ENCODE data around the gene TEKT3.

TEKT3 gene

DNA sequence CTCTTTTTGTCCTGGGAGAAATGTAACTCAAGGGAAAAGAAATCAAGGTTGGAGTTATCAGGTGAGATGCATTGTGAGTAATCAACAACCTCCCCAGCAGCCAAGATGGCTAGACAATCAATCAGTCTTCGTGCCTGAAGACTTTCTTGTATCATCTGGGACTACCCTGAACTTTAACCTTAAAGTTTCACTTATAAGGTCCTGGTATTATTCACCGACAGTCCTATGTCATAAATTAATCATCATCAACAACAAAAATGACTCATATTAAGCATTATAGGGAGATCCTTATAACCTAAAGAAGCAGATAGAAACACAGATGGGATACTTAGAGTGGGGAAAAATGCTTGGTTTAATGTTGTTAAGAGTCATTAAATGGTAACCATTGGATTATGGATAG is 7.7 kb upstream of the TEKT3 start:
- no peak for DNase-seq (ENCODE audit: low read depth in 3 of 3)

DNA sequence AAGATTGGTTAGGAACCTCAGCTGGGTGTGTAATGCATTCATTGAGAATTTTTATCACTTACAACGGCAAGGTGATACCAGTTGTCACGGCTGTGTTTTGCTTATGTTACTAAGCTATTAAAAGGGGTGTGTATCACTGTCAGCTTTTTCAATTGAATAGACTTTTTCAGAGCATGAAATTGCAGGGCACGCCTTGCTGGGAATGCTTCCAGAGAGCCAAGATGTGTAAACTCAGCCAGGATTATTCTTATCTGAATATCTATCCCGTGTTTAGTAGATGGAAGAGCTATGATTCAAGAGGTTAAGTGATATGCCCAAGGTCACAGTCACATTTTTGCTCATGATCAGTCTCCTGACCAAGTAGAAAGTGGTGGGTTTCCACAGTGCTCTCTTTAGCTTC is 6.6 kb upstream of the TEKT3 start:
- no peak for DNase-seq (ENCODE audit: low read depth in 3 of 3)

DNA sequence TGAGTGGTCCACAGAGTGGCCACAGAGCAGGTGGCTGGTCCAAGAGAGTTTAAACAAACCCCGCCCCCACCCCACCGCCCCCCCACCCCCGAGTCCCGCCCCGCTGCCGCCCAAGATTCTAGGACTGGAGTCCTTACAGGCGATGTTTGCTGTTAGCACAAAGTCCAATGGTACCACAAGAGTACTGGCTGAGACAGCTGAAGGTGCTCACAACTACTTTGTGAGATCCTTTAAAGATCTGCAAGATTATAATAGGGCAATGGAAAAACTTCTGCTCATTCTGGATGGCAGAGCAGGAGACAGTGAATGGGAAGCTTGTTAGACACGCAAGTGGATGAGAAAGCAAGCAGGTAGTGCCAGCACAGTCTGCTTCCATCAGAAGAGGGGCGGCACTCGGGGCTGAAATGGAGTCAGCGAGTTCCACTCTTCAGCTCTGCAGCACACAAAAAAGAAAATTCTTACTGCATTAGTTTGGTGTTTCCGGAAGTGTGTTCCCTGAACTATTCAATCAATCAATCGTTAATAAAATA is 4.7 kb upstream of the TEKT3 start:
- DNase-seq (ENCODE audit: low read depth in 3 of 3) = no peak

DNA sequence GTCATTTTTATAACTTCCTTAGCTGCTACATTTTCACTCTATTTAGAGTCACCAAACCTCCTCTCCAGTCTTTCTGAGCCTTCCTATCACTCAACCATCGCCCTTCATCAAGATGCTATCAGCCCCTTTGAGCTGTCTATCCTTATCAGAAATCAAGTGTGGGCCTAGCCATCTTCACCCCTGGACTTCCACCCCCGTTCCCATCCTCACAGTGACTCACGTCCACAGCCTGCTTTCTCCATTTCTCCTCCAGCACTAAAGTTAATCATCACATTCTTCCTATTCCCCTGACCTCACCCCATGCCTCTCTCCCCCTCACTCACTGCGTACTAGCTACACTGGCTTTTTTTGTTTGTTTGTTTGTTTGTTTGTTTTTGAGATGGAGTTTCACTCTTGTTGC is 2.4 kb upstream of the TEKT3 start:
- DNase-seq (ENCODE audit: low read depth in 3 of 3) = no peak

DNA sequence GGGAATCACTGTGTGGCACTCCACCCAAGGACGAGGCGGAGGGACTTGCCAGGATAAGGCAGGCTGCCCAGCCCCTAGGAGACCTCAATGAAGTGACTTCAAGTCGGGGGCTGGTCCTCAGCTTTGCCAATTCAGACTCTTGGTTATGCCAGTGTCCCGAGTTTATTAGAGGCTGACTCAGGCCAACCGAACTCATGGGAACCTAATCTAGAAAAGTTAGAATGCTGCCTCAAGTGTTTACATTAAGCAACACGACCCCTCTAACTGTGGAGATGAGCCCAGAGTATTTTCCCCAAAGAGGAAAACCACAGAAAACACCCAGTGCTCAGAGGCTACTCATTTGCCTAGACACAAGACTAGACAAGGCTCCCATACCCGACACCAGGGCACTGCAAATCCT is 1.1 kb upstream of the TEKT3 start:
- no peak for DNase-seq (ENCODE audit: low read depth in 3 of 3)

DNA sequence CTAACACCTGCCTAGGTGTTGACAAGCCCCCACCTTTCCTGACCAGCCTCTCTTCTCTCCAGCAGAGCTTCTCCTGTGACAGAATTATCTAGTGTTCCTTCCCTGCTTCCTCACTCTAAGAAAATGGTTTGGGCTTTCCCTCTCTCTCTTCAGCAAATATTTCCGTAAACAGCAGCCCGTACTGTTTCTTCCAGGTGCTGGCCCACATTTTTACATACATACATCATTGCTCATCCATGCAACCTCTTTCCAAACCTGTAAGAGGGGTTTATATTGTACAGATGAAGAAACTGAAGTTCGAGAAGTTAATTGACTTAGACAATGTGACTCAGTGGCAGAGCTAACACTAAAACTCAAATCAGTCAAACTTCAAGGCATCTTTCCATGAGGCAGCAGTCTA is 569 bp upstream of the TEKT3 start:
- DNase-seq (ENCODE audit: low read depth in 3 of 3) = no peak

DNA sequence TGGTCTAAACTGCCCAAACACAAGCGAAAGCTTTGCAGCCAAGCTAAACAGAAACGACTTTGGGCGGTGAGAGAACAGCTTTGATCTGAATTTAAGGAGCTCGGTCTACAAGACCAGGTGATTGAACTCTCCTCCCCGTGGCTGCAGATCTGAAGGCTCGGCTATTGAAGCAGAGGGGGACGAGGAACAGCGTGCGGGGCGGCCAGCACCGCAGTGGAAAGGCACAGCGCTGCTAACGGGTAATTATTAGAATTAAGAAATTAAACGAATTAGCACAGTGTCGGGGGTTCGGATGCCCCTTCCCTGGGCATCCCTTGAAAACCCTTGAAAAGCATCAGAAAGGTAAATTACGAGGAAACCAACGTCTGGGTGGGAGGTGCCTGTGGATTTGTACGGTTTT is 431 bp downstream of the TEKT3 start:
- DNase-seq (ENCODE audit: low read depth in 3 of 3) = no peak

DNA sequence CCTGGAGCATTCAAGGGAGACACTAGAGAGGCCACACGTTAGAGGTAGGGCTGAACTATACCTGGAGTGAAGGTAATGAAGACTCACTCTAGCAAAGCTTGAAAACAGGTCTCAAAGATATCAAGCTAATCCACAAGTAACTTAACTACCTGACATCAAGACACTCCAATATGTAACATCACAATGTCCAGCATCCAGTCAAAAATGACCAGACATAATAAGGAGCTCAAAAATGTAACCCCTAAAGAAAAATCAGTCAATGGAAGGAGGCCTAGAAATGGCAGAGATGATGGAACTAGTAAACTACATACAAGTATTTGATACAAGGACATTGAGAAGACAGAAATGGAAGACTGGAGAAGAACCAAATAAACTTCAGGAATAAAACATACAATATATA is 6.0 kb downstream of the TEKT3 start:
- no peak for DNase-seq (ENCODE audit: low read depth in 3 of 3)

DNA sequence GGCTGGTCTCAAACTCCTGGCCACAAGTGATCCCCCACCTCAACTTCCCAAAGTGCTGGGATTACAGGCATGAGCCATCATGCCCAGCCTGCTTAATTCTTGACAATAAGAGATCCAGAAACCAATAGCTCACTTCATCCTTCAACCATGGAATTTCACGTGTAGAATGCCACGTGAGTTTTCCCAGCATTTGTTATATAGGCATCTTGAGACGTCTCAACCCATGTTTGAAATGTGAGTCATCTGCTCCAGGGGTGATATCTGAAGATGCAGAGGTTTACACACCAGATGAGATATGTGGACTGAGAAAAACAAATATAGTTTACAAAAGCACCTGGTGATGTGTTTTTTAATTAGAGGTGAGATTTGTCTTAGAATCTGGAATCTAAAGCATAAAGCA is 7.1 kb downstream of the TEKT3 start:
- no peak for DNase-seq (ENCODE audit: low read depth in 3 of 3)

DNA sequence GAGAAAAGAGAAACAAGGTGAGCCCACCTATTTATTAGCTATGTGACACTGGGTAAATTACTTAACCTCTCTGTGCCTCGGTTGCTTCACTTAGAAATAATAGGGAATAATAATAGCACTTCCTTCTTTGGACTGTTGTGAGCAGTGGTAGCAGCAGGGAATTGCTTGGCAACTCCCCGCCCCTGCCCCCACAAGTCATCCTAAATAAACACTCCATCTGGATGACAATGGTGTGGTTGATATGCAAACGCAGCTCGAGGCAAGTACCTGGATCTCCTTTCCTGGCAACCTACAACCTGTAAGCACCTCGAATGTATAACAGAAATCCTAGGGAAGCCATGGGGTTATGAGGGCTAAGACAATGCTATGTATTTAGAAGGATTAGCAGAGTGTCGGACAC is 9.1 kb downstream of the TEKT3 start:
- no peak for DNase-seq (ENCODE audit: low read depth in 3 of 3)

DNA sequence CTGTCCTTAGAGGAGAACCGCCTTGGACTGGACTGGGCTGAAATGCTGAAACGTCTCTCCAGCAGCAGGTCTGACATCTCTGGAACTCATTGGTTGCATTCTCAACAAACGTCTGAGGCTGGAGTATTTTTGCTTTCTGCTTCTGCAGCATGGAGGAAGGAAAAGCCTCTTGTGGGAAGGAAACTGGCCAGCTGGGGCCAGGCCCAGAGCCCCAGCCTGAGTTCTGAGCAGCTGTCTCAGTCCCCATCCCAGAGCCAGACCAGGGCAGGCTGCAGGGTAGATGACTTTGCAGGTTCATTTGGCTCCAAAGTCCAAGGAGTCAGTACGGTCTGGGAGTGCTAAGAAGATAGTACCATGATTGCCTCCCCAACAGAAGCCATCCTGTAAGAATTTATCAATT is 18.3 kb downstream of the TEKT3 start:
- no peak for DNase-seq (ENCODE audit: low read depth in 3 of 3)

DNA sequence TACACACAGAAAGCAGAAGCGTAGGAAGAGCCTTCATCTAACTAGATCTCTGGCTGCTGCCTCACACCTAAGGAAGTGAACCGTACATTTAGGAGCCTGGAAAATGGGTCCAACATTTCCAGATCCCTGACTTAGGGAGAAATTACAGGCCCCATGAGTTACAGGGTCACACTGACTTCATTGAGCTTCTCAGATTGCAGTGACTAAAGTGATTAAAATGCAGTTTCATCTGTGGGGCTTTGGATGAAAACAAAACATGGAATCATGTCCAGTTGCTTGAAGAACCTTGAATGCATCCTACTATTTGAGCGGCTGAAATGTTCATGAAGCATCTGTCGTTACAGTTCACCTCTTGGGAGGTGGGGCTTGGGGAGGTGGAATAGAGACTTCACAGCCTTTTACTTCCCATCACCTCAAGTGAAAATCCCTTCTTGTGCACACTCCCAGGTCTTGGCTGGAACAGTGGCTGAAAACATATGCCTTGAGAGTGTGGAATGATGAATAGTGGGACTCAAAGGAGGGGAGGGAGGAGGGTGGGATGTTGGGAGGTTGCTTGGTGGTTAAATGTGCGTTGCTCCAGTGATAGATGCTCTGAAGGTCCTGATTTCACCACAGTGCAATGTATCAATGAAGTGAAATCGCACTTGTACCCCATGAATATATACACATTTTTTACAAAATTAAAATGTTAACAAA is 19.7 kb downstream of the TEKT3 start:
- DNase-seq (ENCODE audit: low read depth in 3 of 3) = no peak

DNA sequence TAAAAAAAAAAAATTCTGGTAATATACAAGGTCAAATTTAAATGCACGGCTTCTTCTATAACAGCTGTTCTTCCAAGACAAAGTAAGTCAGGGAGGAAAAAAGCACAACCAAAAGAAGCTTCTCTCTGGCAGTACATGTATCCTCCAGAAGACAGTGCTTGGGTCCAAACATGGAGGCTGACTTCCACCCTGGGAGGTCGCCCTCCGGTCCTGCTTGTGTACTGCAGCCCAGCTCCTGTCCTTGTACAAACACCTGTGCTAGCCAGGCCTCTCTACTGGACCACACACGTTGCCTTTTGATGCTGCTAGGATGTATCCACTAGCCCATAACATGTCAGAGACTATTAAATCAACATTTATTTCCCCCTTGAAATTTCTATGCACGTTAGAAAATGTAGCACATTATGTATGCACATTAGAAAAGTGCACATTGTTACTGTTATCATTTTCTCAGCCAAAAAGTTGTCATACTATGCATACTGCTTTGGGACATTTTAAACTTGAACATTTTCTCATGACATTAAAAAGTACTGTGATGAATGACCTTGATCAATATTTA is 21.9 kb downstream of the TEKT3 start:
- no peak for DNase-seq (ENCODE audit: low read depth in 3 of 3)

DNA sequence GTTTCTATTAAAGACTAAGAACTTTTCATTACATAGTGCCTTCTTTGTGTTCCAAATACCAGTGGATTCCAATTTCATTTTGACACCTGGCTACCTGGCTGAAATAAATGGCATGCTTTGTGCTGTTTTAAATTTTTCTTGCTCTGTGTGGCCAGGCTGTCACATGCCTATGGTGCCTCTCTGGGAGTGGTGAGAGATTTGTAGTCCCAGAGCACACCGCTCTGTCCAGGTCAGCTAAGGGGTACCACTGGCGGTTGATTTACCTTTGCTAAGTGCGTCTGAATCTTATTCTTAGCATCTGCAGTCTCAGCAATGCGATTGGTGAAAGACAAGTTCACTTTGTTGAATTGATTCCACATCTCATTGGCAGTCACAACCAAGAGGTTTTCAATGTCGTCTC is 29.4 kb downstream of the TEKT3 start:
- DNase-seq (ENCODE audit: low read depth in 3 of 3) = no peak

DNA sequence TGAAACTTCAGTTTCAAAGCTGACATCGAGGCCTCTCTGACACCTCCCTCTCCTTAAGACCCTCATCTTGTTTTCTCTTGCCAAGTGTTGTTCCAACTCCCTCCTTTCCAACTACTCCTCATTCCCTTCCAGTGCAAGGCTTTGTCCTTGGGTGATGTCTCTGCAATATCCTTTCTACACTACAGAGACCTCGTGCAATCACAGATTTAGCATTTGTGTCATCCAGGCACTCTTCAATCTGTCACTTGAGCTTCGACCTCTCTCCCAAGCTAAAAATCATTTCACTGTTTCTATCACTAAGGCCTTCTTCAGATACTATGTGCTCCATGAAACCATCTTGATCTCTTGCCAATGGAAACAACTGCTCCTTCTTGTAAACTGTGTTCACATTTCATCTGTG is 31.6 kb downstream of the TEKT3 start:
- DNase-seq (ENCODE audit: low read depth in 3 of 3) = no peak

DNA sequence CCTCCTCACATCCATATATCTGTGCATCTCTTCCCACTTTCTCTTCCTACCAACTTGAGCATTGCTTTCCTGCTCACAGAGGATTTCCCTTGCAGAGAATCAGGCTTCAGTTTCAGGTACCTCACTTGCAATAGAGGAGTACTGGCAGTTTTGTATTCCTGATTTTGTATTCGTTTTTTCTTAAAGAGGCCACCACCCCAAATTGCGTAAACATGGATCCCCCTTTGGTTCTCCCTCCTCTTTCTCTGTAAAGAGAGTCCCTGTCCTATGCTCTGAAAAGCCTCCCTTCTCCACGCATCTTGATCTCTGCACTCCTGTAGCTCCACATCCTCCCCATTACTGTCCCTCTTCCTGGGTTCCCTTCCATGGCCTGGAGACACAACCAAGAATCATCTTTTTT is 32.2 kb downstream of the TEKT3 start:
- DNase-seq (ENCODE audit: low read depth in 3 of 3) = no peak

DNA sequence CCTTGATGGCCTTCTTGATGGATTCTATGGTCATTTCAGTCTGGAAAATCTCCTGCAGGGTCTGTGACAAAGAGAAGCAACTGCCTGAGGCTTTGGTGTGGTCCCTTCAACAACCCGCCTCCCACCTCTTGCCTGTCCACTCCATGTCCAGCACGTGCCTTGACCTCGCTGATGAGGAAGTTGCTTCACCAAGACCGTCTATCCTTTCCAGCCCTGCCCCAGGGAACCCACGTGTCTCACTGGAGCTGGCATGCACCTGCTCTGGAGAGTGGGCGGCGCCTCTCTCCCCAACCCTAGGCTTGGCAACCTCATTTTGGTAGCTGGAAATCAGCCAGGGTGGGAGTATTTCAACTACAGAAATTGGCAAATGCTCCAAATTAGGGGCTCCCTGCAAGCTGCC is 32.6 kb downstream of the TEKT3 start:
- DNase-seq (ENCODE audit: low read depth in 3 of 3) = no peak

DNA sequence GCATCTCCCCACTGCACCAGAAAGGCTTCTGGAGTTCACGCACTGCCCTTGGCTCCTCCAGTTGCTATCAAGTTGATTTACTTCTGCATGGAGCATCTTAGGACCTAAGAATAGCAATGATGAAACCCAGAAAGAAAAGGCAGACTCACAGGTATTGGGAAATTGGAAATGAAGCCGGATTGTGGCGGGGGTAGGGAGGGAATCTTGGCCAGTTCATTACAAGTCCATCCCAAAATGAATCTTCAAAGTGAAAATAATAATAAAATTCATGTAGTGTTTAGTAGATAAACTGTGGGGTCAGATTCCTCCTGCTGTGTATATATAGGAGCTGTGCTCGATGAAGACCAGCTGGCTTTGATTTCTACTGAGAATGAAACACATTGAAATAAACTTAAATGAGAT is 33.7 kb downstream of the TEKT3 start:
- DNase-seq (ENCODE audit: low read depth in 3 of 3) = no peak

DNA sequence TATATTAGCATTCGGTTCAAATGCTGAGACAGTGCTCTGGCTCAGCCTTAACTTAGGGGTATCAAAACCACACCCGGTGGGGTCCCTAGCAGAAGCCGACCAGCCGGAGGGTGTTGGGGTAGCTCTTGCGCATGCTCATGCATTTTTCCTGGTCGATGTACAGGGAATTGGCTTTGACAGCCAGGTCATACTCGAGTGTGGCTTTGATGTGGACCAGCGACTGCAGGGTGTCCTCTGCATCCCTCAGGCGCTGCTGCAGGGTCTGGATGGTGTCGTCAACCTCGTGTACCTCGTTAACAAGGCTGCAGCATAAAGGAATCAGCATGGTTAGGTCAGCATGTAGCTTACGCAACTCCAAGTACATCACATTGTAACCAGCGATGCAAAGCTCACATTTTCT is 37.5 kb downstream of the TEKT3 start:
- DNase-seq (ENCODE audit: low read depth in 3 of 3) = no peak

DNA sequence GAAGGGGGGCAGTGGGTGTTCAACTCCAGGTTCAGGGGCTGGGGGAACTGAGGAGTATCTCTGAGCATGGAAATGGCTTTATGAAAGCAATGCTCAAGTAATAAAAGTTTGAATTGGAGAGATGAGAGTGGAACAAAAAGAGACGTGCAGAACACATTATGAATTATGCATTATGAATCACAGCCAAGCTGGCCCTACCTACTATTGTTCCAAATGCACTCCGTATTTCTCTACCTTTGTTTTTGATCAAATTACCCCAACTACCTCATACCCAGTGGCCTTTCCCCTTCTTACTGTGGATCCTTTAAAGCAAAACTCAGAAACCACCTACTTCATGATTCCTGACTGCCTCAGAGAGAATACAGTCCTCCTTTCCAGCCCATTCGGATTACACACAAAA is 38.1 kb downstream of the TEKT3 start:
- no peak for DNase-seq (ENCODE audit: low read depth in 3 of 3)

DNA sequence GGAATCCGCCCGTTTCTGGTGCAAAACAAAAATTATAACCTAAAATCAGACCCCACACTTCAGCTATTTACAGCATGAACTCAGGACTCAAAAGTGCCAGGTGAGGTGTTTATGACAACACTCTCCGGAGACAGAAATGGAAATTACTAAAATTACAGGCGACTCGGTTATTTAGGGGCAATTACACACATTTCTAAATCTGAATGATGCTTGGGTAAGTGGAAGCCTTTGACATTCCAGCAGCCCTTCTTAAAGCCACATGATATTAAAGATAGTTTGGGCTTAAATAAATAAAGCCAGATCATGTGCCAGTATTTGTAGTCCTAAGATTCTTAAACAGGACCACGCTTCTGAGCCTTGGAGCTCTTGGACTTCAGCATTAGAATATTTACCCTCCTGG is 39.6 kb downstream of the TEKT3 start:
- no peak for DNase-seq (ENCODE audit: low read depth in 3 of 3)

DNA sequence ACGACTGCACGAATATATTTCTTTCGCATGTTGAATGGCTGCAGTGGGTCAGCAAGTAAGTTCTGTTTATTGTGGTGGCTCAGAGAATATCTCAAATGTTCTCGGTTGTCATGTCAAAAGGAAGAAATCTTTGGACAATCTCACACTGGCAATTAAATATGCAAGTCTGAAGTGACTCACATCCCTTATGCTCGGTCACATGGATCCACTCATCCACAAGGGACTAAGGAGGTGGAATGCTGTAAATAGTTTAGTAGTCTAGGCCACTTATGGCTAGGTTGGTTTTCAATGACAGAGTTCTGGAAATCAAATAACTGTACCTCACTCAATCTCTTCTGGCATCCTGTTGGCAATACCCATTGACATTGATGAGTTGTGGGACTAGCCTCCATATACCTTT is 43.2 kb downstream of the TEKT3 start:
- DNase-seq (ENCODE audit: low read depth in 3 of 3) = no peak

DNA sequence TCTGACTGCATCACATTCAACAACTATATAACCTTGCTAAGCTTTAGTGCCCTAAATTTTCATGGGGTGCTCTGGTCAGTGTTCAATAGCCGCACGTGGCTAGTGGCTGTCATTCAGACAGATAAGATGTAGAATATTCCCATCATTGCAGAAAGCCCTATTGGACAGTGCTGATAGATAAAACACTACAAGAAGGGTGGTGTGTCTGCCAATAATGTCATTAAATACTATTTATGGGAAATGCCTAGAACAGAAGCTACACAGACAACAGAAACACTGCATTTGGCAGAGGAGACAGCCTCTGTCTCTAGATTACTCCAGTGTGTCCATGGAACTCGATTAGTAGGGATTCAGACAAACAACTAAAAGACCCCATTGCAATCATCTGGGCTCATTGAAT is 47.8 kb downstream of the TEKT3 start:
- DNase-seq (ENCODE audit: low read depth in 3 of 3) = no peak

Measured in stimulated activated CD4-positive, alpha-beta T cell treated with anti-CD3 and anti-CD28 coated beads, TNF-alpha, amount 100 ng/mL, for 4 hours (primary cell).